Prostate gland (tissue), 2 donors: Measurements from ENCODE around the gene SLC39A13. TPM values are rescaled to one million over a fixed set of nuclear protein-coding genes. Genes with fewer than 3 reads are reported as not detected.
"Not testable (repeated sequence)": the region's sequence is repeated elsewhere in the genome, so short reads cannot be mapped to it uniquely, and the experiment has no call there.

Source experiments
- DNase-seq: peaks from one replicate; pipeline ENCODE4 v3.0.0-alpha.2; 2019; ENCODE audit warnings: low spot score
- H3K27ac ChIP-seq, 2 donors: fragments of 200-600 bp; sonication (generic); 2 replicates each; pipeline ENCODE4 v1.5.1; 2017 to 2019
- H3K27me3 ChIP-seq: fragments of 200-600 bp; sonication (generic); replicated peaks from 2 replicates; pipeline ENCODE4 v1.5.1; 2019; ENCODE audit not compliant: insufficient read depth
- H3K36me3 ChIP-seq, 2 donors: fragments of 200-600 bp; sonication (generic); 1 replicate in 1 of 2; 2 replicates in 1 of 2; pipeline versions ENCODE4 v1.5.1 to v1.8.1; 2017 to 2019
- H3K4me1 ChIP-seq: fragments of 200-600 bp; sonication (generic); replicated peaks from 2 replicates; pipeline ENCODE4 v1.5.1; 2019
- H3K4me3 ChIP-seq, 2 donors: fragments of 200-600 bp; sonication (generic); 2 replicates each; pipeline ENCODE4 v1.5.1; 2017 to 2019
- H3K9me3 ChIP-seq: fragments of 200-600 bp; sonication (generic); 2 replicates; pipeline ENCODE4 v1.5.1; 2017
- POLR2A ChIP-seq: fragments of 450-650 bp; IDR thresholded peaks from one replicate; pipeline ENCODE4 v1.6.1; 2016; ENCODE audit warnings: antibody characterized with exemption, mild to moderate bottlenecking
- POLR2AphosphoS5 ChIP-seq: sonication (generic); formaldehyde crosslinking; IDR thresholded peaks from one replicate; pipeline ENCODE4 v1.6.1; 2017; ENCODE audit warnings: antibody characterized with exemption
- WGBS: methylation state at CpG from one replicate; pipeline ENCODE4 v1.1.5; 2018; 5-methylcytosine and 5-hydroxymethylcytosine counted together
- intact Hi-C: fragments of 100-400 bp; cut with DNase I; formaldehyde crosslinking; loops from one replicate; pipeline ENCODE4 v1.14.2; 2022
- total RNA-seq, 2 donors: library from RNA; depleted of rRNA; stranded (reverse); fragments of >200 nt; gene quantifications; one replicate each; pipeline ENCODE4 v1.1.0, GENCODE V29; 2016
- TF ChIP-seq, protein P1 (sequence below), 4 experiments: fragments of 200-600 bp in 2 of 4; fragments of 450-650 bp in 2 of 4; sonication (generic) in 2 of 4; IDR thresholded peaks; 1 replicate in 3 of 4; 2 replicates in 1 of 4; pipeline ENCODE4 v1.5.1; 2016 to 2019; ENCODE audit warnings: antibody characterized with exemption in 4 of 4, mild to moderate bottlenecking in 2 of 4, moderate library complexity in 2 of 4

Gene SLC39A13
- total RNA-seq, 2 donors from 2014 or later = 53.1 to 93.7 TPM

DNA sequence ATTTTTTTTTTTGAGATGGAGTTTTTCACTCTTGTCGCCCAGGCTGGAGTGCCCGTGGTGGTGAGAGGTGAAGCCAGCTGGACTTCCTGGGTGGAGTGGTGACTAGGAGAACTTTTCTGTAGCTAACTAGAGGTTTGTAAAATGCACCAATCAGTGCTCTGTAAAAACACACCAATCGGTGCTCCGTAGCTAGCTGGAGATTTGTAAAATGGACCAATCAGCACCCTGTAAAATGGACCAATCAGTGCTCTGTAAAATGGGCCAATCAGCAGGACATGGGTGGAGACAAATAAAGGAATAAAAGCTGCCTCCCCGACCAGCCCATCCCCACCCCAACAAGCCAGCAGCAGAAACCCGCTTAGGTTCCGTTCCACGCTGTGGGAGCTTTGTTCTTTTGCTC is 45.0 kb downstream of the SLC39A13 start:
- Histone ChIP-seq H3K9me3 (no peaks in the 10 kb centered on the region), H3K4me3 (no peak overlapping the region), H3K27me3 (no peaks in the 10 kb centered on the region), H3K27ac (no peak overlapping the region), H3K4me1 (no peaks in the 10 kb centered on the region), H3K36me3 (no peaks in the 10 kb centered on the region)
- intact Hi-C loops = loop anchor here (5.0 kb wide), 1 partner anchor 81 kb away; no protein-coding TSS in a partner anchor
- TF ChIP-seq POLR2A = no peak
- no peak for TF ChIP-seq POLR2AphosphoS5
- TF ChIP-seq, protein P1, sequence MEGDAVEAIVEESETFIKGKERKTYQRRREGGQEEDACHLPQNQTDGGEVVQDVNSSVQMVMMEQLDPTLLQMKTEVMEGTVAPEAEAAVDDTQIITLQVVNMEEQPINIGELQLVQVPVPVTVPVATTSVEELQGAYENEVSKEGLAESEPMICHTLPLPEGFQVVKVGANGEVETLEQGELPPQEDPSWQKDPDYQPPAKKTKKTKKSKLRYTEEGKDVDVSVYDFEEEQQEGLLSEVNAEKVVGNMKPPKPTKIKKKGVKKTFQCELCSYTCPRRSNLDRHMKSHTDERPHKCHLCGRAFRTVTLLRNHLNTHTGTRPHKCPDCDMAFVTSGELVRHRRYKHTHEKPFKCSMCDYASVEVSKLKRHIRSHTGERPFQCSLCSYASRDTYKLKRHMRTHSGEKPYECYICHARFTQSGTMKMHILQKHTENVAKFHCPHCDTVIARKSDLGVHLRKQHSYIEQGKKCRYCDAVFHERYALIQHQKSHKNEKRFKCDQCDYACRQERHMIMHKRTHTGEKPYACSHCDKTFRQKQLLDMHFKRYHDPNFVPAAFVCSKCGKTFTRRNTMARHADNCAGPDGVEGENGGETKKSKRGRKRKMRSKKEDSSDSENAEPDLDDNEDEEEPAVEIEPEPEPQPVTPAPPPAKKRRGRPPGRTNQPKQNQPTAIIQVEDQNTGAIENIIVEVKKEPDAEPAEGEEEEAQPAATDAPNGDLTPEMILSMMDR (IDR thresholded peaks at IDR 0.05) = no peak
- no peak for DNase-seq
- 89% methylated on average over 8 of the region's 8 CpGs for WGBS

DNA sequence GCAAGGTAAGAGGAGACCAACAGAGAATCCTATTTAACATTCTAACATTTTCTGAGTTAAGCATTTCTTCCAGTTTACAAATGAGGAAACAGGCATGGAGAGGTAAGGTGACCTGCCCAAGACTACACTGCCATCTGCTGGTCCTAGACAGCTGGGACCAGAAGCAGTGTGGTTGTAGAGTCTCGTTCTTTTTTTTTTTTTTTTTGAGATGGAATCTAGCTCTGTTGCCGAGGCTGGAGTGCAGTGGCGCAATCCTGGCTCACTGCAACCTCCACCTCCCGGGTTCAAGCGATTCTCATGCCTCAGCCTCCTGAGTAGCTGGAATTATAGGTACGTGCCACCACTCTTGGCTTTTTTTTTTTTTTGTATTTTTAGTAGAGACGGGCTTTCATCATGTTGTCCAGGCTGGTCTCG is 45.9 kb downstream of the SLC39A13 start:
- not testable (repeated sequence) for H3K36me3 ChIP-seq, H3K27me3 ChIP-seq, H3K4me1 ChIP-seq, H3K27ac ChIP-seq, H3K9me3 ChIP-seq, H3K4me3 ChIP-seq
- DNase-seq = peak; percentile 63
- 21% methylated on average over 8 of the region's 8 CpGs for WGBS
- intact Hi-C loops = loop anchor here (5.0 kb wide), 1 partner anchor 82 kb away; no protein-coding TSS in a partner anchor
- TF ChIP-seq, protein P1 (IDR thresholded peaks at IDR 0.05) = peak; percentile 40 to 70 (median 54)
- TF ChIP-seq POLR2AphosphoS5 = peak; percentile 45

DNA sequence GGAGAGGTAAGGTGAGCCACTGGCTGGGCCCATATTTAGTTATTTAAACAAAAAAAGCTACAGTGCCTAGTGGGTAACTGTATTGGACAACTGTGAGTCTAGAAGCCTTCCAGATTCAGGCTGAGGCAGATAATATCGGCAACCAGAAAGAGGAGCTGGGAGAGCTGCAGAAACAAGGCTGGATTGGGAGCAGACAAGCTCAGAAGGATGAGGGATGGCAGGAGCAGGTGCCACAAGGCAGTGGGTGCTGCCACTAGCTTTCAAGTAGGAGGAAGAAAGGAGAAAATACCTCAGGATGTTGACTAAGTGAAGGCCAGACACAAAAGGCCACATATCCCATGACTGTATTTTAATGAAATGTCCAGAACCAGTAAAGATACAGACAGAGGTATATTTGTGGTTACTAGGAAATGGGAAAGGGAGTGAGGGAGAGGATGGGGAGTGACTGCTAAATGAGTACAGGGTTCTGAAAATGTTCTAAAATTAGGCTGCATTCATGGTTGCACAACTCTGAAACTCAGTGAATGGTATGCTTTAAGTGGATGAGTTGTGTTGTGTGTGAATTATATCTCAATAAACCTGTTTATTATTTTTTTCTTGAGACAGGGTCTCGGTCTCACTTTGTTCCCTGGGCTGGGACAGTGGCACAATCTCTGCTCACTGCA is 52.3 kb downstream of the SLC39A13 start:
- Histone ChIP-seq H3K4me1 (no peaks in the 10 kb centered on the region), H3K27ac (no peak overlapping the region), H3K36me3 (no peaks in the 10 kb centered on the region), H3K4me3 (no peak overlapping the region), H3K27me3 (no peaks in the 10 kb centered on the region), H3K9me3 (no peaks in the 10 kb centered on the region)
- no peak for DNase-seq
- WGBS = 87% methylated on average over 2 of the region's 2 CpGs
- TF ChIP-seq POLR2AphosphoS5 (no peak), POLR2A (no peak)
- TF ChIP-seq, protein P1 (IDR thresholded peaks at IDR 0.05) = no peak
- intact Hi-C loops = no loop called here

DNA sequence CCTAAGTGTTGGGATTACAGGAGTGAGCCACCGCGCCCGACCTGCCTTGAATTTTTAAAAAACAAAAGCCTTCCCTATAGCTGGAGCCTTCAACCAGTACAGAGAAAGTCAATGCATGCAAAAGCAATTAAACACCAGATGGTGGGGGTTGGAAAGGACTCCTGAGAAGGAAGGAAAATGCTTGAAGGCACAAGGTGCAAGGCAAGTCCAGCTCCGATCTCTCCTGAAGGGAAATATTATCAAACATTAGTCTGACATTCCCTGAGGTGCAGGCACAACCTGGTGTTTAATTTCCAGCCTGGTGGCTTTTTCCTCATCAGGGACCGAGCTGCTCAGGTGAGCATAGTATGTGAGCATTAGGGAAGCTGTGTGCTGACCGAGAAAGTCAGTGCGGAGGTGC is 53.5 kb downstream of the SLC39A13 start:
- TF ChIP-seq POLR2A = no peak
- TF ChIP-seq POLR2AphosphoS5 = no peak
- TF ChIP-seq, protein P1 (IDR thresholded peaks at IDR 0.05) = no peak
- Histone ChIP-seq H3K27ac (no peak overlapping the region), H3K27me3 (no peaks in the 10 kb centered on the region), H3K9me3 (no peaks in the 10 kb centered on the region), H3K4me1 (peaks cover under 1% of the 10 kb centered on the region), H3K4me3 (no peak overlapping the region), H3K36me3 (no peaks in the 10 kb centered on the region)
- intact Hi-C loops = no loop called here
- WGBS = 96% methylated on average over 7 of the region's 7 CpGs
- no peak for DNase-seq

DNA sequence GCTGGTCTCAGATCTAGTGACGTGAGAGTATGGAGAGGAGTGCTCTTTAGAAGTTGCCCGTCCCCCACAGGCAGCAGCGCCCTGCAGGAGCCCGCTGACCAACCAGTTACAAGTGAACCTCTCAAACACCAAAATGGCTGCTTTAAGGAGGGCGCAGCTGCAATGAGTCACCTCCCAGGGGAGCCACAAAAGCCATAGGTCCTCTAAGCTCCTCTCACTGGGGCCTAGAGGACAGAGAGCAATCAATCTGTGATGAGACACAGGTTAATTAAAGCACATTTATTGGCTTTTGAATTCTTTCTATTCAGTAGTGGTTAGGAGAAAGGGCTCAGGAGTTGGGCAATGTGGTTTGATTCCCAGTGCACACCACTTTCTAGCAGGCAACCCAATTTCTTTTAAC is 56.1 kb downstream of the SLC39A13 start:
- 87% methylated on average over 5 of the region's 5 CpGs for WGBS
- H3K4me3 ChIP-seq = no peak overlapping the region
- intact Hi-C loops = no loop called here
- TF ChIP-seq POLR2AphosphoS5 = no peak
- TF ChIP-seq, protein P1 (IDR thresholded peaks at IDR 0.05) = no peak
- TF ChIP-seq POLR2A = no peak
- H3K4me1 ChIP-seq = peaks cover 8% of the 10 kb centered on the region
- no peaks in the 10 kb centered on the region for H3K9me3 ChIP-seq
- no peaks in the 10 kb centered on the region for H3K27me3 ChIP-seq
- no peak for DNase-seq
- no peak overlapping the region for H3K27ac ChIP-seq
- H3K36me3 ChIP-seq = no peaks in the 10 kb centered on the region
